WTC11 (cell line): ENCODE results near the gene RANBP9. TPM values are rescaled to one million over a fixed set of nuclear protein-coding genes. Genes with fewer than 3 reads are reported as not detected.

Experiments used
- ATAC-seq: fragments of 200-7000 bp; cut with Tn5 transposase; 2 replicates; pipeline ENCODE4 v1.10.0; 2021; ENCODE audit warnings: mild to moderate bottlenecking, moderate library complexity
- CTCF ChIA-PET: fragments of 300-600 bp; sonication (Branson Sonifier 250); formaldehyde crosslinking; loops from one replicate; lab custom pipeline; 2021; ENCODE audit warnings: antibody characterized with exemption; lab: Charles Lee
- POLR2A ChIA-PET: fragments of 350-600 bp; sonication (Branson Sonifier 250); formaldehyde crosslinking; loops from one replicate; lab custom pipeline; 2021; ENCODE audit warnings: antibody characterized with exemption; lab: Charles Lee
- DNase-seq: peaks from one replicate; pipeline ENCODE4 v3.0.0; 2021; ENCODE audit warnings: low spot score
- H3K27ac Mint-ChIP-seq: 2 replicates; pipeline ENCODE4 v1.8.0; 2021; ENCODE audit warnings: mixed read lengths
- H3K27me3 Mint-ChIP-seq: 2 replicates; pipeline ENCODE4 v1.8.0; 2021; ENCODE audit warnings: low read depth, mild to moderate bottlenecking, moderate library complexity, mixed read lengths
- H3K36me3 Mint-ChIP-seq: 2 replicates; pipeline ENCODE4 v1.8.0; 2021; ENCODE audit warnings: mixed read lengths
- H3K4me1 Mint-ChIP-seq: 2 replicates; pipeline ENCODE4 v1.8.0; 2022; ENCODE audit warnings: mixed read lengths
- H3K4me3 Mint-ChIP-seq: 2 replicates; pipeline ENCODE4 v1.8.0; 2021; ENCODE audit warnings: mild to moderate bottlenecking, moderate library complexity, mixed read lengths
- H3K9me3 Mint-ChIP-seq: 2 replicates; pipeline ENCODE4 v1.8.0; 2021; ENCODE audit warnings: mixed read lengths
- CBFB ChIP-seq: sonication (generic); formaldehyde crosslinking; IDR thresholded peaks from 2 replicates; pipeline ENCODE4 v1.8.1; 2022; ENCODE audit warnings: mild to moderate bottlenecking, low read depth, missing genetic modification reagents
- CREB1 ChIP-seq: sonication (generic); formaldehyde crosslinking; IDR thresholded peaks from 2 replicates; pipeline ENCODE4 v1.8.0; 2023; ENCODE audit warnings: mild to moderate bottlenecking, missing genetic modification reagents
- E2F1 ChIP-seq: sonication (generic); formaldehyde crosslinking; IDR thresholded peaks from 2 replicates; pipeline ENCODE4 v1.8.0; 2022; ENCODE audit warnings: mild to moderate bottlenecking, missing genetic modification reagents
- EMX1 ChIP-seq: fragments of 250-450 bp; sonication (Bioruptor Pico); IDR thresholded peaks from 2 replicates; pipeline ENCODE4 v1.8.0; 2021; ENCODE audit warnings: mild to moderate bottlenecking
- ESRRA ChIP-seq: sonication (generic); formaldehyde crosslinking; IDR thresholded peaks from 2 replicates; pipeline ENCODE4 v1.8.1; 2022; ENCODE audit warnings: mild to moderate bottlenecking, missing genetic modification reagents, borderline replicate concordance
- ETV6 ChIP-seq: sonication (generic); formaldehyde crosslinking; IDR thresholded peaks from 2 replicates; pipeline ENCODE4 v1.8.1; 2022; ENCODE audit warnings: mild to moderate bottlenecking, missing genetic modification reagents
- GABPB1 ChIP-seq: sonication (generic); formaldehyde crosslinking; IDR thresholded peaks from 2 replicates; pipeline ENCODE4 v1.8.1; 2023; ENCODE audit warnings: mild to moderate bottlenecking, missing genetic modification reagents
- IRF1 ChIP-seq: sonication (generic); formaldehyde crosslinking; IDR thresholded peaks from 2 replicates; pipeline ENCODE4 v1.8.0; 2023; ENCODE audit warnings: missing genetic modification reagents
- IRF2 ChIP-seq: sonication (generic); formaldehyde crosslinking; IDR thresholded peaks from 2 replicates; pipeline ENCODE4 v1.8.0; 2022; ENCODE audit warnings: low read depth, missing genetic modification reagents, borderline replicate concordance
- NFATC4 ChIP-seq: fragments of 250-450 bp; sonication (Bioruptor Pico); IDR thresholded peaks from 2 replicates; pipeline ENCODE4 v1.9.0; 2021; ENCODE audit warnings: mild to moderate bottlenecking
- NFE2L1 ChIP-seq: sonication (generic); formaldehyde crosslinking; IDR thresholded peaks from 2 replicates; pipeline ENCODE4 v1.8.1; 2023; ENCODE audit warnings: missing genetic modification reagents
- PREB ChIP-seq: sonication (generic); formaldehyde crosslinking; IDR thresholded peaks from 2 replicates; pipeline ENCODE4 v1.8.1; 2022; ENCODE audit warnings: mild to moderate bottlenecking, missing genetic modification reagents, moderate library complexity, borderline replicate concordance
- SMAD3 ChIP-seq: sonication (generic); formaldehyde crosslinking; IDR thresholded peaks from 2 replicates; pipeline ENCODE4 v1.8.0; 2022; ENCODE audit warnings: missing genetic modification reagents, mild to moderate bottlenecking, borderline replicate concordance
- TCF7 ChIP-seq: sonication (generic); formaldehyde crosslinking; IDR thresholded peaks from 2 replicates; pipeline ENCODE4 v1.8.0; 2022; ENCODE audit warnings: mild to moderate bottlenecking, low read depth, missing genetic modification reagents, moderate library complexity
- TEAD4 ChIP-seq: sonication (generic); formaldehyde crosslinking; IDR thresholded peaks from 2 replicates; pipeline ENCODE4 v1.8.0; 2022; ENCODE audit warnings: mild to moderate bottlenecking, missing genetic modification reagents
- ZNF219 ChIP-seq: sonication (generic); formaldehyde crosslinking; IDR thresholded peaks from 2 replicates; pipeline ENCODE4 v1.8.0; 2023; ENCODE audit warnings: missing genetic modification reagents, mild to moderate bottlenecking, borderline replicate concordance
- total RNA-seq: library from RNA; stranded (reverse); gene quantifications from 3 replicates; pipeline ENCODE4 v1.2.3, GENCODE V29; 2021
- TF ChIP-seq, protein P1 (sequence below): sonication (generic); formaldehyde crosslinking; IDR thresholded peaks from 2 replicates; pipeline ENCODE4 v1.8.1; 2022; ENCODE audit warnings: missing genetic modification reagents, borderline replicate concordance
- TF ChIP-seq, protein P2 (sequence below): sonication (generic); formaldehyde crosslinking; IDR thresholded peaks from 2 replicates; pipeline ENCODE4 v1.8.1; 2022; ENCODE audit warnings: low read depth, missing genetic modification reagents, borderline replicate concordance
- TF ChIP-seq, protein P3 (sequence below): fragments of 250-450 bp; sonication (Bioruptor Pico); conservative IDR thresholded peaks from 2 replicates; pipeline ENCODE4 v1.9.0; 2021; ENCODE audit warnings: mild to moderate bottlenecking
- TF ChIP-seq, protein P4 (sequence below): sonication (generic); formaldehyde crosslinking; IDR thresholded peaks from 2 replicates; pipeline ENCODE4 v1.8.0; 2023; ENCODE audit warnings: mild to moderate bottlenecking, missing genetic modification reagents

RANBP9 gene
- total RNA-seq, 1 experiment from 2014 or later: 33.4 TPM

GRCh38 chr6:13597073-13597472 lies 114.6 kb downstream of the RANBP9 start (continued):
- TF ChIP-seq GABPB1 (no peak), ZNF219 (no peak), TCF7 (CRISPR knock-in tag) (no peak), ESRRA (CRISPR knock-in tag) (no peak), EMX1 (CRISPR knock-in tag) (no peak), SMAD3 (CRISPR knock-in tag) (no peak), NFATC4 (CRISPR knock-in tag) (no peak), ETV6 (CRISPR knock-in tag) (no peak)
- TF ChIP-seq, protein P1, sequence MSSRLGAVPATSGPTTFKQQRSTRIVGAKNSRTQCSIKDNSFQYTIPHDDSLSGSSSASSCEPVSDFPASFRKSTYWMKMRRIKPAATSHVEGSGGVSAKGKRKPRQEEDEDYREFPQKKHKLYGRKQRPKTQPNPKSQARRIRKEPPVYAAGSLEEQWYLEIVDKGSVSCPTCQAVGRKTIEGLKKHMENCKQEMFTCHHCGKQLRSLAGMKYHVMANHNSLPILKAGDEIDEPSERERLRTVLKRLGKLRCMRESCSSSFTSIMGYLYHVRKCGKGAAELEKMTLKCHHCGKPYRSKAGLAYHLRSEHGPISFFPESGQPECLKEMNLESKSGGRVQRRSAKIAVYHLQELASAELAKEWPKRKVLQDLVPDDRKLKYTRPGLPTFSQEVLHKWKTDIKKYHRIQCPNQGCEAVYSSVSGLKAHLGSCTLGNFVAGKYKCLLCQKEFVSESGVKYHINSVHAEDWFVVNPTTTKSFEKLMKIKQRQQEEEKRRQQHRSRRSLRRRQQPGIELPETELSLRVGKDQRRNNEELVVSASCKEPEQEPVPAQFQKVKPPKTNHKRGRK (CRISPR knock-in tag): no peak

DNA sequence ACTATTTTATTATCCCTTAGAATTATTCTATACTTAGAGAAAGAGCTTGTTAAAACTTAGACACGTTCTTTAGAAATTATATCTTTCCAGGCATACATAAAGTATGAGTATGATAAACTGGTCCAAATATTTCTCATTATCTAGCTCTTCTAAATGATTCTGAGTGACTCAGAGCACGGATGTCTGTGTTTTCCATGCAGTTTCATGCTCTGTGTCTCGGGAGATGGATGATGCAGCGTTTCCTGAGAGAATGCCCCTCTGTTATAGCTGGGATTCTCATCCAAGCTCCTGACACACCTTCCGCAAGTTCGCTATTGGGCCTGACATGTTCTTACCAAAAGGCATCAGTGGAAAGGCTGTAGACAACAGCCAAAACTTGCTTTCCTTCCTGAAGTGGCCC lies 117.9 kb downstream of the RANBP9 start:
- Mint-ChIP-seq H3K27me3 (no peaks in the 10 kb centered on the region), H3K36me3 (peaks cover 18% of the 10 kb centered on the region), H3K9me3 (no peaks in the 10 kb centered on the region), H3K4me1 (no peaks in the 10 kb centered on the region), H3K4me3 (no peak overlapping the region), H3K27ac (no peak overlapping the region)
- no peak for DNase-seq
- POLR2A ChIA-PET: no interaction called here
- TF ChIP-seq, protein P2, sequence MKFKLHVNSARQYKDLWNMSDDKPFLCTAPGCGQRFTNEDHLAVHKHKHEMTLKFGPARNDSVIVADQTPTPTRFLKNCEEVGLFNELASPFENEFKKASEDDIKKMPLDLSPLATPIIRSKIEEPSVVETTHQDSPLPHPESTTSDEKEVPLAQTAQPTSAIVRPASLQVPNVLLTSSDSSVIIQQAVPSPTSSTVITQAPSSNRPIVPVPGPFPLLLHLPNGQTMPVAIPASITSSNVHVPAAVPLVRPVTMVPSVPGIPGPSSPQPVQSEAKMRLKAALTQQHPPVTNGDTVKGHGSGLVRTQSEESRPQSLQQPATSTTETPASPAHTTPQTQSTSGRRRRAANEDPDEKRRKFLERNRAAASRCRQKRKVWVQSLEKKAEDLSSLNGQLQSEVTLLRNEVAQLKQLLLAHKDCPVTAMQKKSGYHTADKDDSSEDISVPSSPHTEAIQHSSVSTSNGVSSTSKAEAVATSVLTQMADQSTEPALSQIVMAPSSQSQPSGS: no peak
- TF ChIP-seq E2F1 (CRISPR knock-in tag) (no peak), TCF7 (CRISPR knock-in tag) (no peak), CBFB (CRISPR knock-in tag) (no peak), TEAD4 (CRISPR knock-in tag) (no peak), CREB1 (no peak)
- no peak for ATAC-seq
- CTCF ChIA-PET: interaction anchor here (2.3 kb wide), 1 partner anchor 19 kb away, joined by 9 read pairs; the partner anchor contains the start of gene SIRT5

DNA sequence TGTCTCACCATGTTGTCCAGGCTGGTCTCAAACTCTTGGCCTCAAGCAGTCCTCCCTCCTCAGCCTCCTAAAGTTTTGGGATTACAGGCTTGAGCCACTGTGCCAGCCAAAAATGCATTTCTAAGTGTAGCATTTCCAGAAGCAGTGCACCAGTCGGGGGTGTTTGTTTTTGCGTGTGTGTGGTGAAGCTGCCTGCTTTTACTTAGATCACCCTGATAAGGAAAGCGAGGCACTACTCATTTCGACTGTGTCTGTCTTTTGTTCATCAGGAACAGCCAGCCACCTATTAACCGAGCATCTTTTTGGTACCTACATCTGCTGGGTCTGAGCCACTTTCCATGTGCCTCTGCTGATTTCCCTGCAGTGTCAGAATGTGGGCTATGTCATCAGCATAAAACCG lies 118.5 kb downstream of the RANBP9 start:
- POLR2A ChIA-PET: no interaction called here
- Mint-ChIP-seq H3K27me3 (no peaks in the 10 kb centered on the region), H3K36me3 (peaks cover 15% of the 10 kb centered on the region), H3K4me3 (no peak overlapping the region), H3K9me3 (no peaks in the 10 kb centered on the region), H3K4me1 (no peaks in the 10 kb centered on the region), H3K27ac (no peak overlapping the region)
- DNase-seq (no peak), ATAC-seq (no peak)
- CTCF ChIA-PET: interaction anchor here (0.7 to 2.3 kb wide), 2 partner anchors 18 to 753 kb away, joined by 3 to 9 read pairs; partner anchors contain the start of gene SIRT5
- TF ChIP-seq NFE2L1 (CRISPR knock-in tag) (no peak), SMAD3 (CRISPR knock-in tag) (no peak), IRF1 (CRISPR knock-in tag) (no peak), IRF2 (CRISPR knock-in tag) (no peak), PREB (CRISPR knock-in tag) (no peak)
- TF ChIP-seq, protein P3, sequence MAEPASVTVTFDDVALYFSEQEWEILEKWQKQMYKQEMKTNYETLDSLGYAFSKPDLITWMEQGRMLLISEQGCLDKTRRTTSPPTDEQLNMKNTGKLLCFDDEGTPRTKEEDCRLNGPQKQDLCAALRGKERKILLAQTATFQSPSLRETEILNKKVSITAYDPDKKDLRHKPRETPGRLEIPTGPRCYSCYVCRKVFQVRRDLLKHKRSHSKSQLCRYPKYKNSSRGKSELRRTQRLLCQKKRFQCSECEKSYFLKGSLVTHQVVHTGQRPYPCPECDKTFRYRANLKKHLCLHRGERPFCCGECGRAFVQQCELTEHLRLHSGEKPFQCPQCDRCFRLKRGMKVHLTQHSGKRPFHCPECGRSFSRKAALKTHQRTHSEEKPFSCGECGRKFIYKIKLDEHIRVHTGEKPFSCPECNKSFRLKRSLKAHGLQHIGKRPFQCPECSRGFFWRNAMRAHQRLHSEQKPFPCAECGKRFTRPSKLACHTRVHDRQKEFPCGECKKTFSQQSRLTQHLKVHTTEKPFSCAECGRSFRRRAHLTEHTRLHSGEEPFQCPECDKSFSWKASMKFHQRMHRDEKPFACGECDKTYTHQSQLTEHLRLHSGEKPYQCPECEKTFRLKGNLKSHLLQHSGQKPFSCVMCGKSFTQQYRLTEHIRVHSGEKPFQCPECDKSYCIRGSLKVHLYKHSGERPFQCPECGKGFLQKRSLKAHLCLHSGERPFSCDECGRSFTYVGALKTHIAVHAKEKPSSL (CRISPR knock-in tag): no peak
- TF ChIP-seq, protein P4, sequence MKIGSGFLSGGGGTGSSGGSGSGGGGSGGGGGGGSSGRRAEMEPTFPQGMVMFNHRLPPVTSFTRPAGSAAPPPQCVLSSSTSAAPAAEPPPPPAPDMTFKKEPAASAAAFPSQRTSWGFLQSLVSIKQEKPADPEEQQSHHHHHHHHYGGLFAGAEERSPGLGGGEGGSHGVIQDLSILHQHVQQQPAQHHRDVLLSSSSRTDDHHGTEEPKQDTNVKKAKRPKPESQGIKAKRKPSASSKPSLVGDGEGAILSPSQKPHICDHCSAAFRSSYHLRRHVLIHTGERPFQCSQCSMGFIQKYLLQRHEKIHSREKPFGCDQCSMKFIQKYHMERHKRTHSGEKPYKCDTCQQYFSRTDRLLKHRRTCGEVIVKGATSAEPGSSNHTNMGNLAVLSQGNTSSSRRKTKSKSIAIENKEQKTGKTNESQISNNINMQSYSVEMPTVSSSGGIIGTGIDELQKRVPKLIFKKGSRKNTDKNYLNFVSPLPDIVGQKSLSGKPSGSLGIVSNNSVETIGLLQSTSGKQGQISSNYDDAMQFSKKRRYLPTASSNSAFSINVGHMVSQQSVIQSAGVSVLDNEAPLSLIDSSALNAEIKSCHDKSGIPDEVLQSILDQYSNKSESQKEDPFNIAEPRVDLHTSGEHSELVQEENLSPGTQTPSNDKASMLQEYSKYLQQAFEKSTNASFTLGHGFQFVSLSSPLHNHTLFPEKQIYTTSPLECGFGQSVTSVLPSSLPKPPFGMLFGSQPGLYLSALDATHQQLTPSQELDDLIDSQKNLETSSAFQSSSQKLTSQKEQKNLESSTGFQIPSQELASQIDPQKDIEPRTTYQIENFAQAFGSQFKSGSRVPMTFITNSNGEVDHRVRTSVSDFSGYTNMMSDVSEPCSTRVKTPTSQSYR (CRISPR knock-in tag): no peak
